ENCODE data around the gene CADPS2. TPM values are rescaled to one million over a fixed set of nuclear protein-coding genes. Genes with fewer than 3 reads are reported as not detected.

CADPS2 gene
- total RNA-seq, 1 donor from 2014 or later: 4.3 TPM

DNA sequence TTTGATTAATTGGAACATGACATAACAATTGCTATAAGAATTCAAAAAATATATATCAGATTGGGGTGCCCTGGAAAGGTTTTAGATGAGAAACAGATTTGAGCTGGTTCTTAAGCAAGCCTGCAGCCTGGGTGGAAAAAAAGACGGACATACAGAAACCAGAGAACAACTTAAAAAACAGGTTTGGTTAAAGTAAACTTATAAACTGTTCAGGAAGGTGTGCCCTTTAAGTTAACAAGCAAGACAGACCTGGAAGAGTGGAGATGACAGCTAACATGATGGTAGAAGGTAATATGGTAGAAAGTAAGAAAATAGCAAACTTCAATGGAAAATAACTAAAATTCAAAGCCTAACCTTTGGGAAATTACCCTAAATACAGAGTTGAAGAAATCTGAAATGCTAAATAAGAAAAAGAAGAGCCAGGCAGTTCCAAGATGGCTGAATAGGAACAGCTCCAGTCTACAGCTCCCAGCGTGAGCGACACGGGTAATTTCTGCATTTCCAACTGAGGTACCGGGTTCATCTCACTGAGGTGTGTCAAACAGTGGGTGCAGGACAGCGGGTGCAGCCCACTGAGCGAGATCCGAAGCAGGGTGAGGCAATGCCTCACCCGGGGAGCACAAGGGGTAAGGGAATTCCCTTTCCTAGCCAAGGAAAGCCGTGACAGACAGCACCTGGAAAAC, 52.2 kb downstream of the CADPS2 start:
- Mint-ChIP-seq H3K36me3 (ENCODE audit: insufficient read depth) (no peaks in the 10 kb centered on the region), H3K9me3 (ENCODE audit: low read depth) (peaks cover 14% of the 10 kb centered on the region), H3K27ac (no peak overlapping the region), H3K4me1 (ENCODE audit: low read depth) (peaks cover 1% of the 10 kb centered on the region), H3K4me3 (ENCODE audit: low read depth) (no peak overlapping the region), H3K27me3 (no peaks in the 10 kb centered on the region)
- DNase-seq (ENCODE audit: low spot score, unreplicated experiment): no peak
- TF ChIP-seq, protein P1, sequence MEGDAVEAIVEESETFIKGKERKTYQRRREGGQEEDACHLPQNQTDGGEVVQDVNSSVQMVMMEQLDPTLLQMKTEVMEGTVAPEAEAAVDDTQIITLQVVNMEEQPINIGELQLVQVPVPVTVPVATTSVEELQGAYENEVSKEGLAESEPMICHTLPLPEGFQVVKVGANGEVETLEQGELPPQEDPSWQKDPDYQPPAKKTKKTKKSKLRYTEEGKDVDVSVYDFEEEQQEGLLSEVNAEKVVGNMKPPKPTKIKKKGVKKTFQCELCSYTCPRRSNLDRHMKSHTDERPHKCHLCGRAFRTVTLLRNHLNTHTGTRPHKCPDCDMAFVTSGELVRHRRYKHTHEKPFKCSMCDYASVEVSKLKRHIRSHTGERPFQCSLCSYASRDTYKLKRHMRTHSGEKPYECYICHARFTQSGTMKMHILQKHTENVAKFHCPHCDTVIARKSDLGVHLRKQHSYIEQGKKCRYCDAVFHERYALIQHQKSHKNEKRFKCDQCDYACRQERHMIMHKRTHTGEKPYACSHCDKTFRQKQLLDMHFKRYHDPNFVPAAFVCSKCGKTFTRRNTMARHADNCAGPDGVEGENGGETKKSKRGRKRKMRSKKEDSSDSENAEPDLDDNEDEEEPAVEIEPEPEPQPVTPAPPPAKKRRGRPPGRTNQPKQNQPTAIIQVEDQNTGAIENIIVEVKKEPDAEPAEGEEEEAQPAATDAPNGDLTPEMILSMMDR (IDR thresholded peaks at IDR 0.05; ENCODE audit: unreplicated experiment): no peak

DNA sequence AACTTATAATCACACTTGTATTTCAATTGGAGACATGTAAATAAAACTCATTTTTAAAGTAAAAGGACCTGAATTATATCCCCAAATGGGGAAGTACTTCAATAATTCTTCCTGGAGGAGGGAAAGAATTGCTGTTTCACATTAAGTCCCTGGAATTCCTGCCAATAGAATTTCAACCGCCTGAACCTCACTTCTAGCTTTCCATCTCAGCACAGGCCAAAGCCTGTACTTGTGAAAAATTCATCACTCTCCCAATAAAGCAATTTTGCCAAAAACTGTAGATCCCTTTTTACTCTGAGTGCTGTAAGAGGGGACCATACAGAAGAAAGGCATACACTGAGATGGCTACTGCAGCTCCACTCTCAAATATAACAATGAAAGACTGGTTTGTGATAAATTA, 54.8 kb downstream of the CADPS2 start:
- no peaks in the 10 kb centered on the region for H3K27me3 Mint-ChIP-seq
- no peak overlapping the region for H3K27ac Mint-ChIP-seq
- no peak overlapping the region for H3K4me3 Mint-ChIP-seq (ENCODE audit: low read depth)
- peaks cover 12% of the 10 kb centered on the region for H3K9me3 Mint-ChIP-seq (ENCODE audit: low read depth)
- DNase-seq (ENCODE audit: low spot score, unreplicated experiment): no peak
- peaks cover 1% of the 10 kb centered on the region for H3K4me1 Mint-ChIP-seq (ENCODE audit: low read depth)
- TF ChIP-seq, protein P1 (IDR thresholded peaks at IDR 0.05; ENCODE audit: unreplicated experiment): no peak
- no peaks in the 10 kb centered on the region for H3K36me3 Mint-ChIP-seq (ENCODE audit: insufficient read depth)

DNA sequence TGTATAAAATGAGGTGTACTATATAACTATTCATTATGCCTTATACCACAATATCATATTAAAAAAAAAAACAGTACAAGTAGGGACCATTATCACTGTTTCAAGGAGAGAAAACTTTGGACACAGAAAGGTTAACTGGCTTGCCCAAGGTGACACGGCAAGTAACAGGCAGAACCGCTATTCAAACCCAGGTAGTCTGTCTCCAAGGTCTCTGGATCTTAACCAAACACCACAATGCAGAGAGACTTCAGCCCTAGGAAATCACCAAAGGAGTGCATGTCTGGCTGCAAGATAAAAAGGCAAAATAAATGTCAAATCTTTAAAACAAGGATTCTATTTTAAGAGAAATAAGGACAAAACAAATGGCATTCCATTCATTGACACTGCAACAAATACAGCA, 56.3 kb downstream of the CADPS2 start:
- Mint-ChIP-seq H3K4me1 (ENCODE audit: low read depth) (peaks cover 1% of the 10 kb centered on the region), H3K9me3 (ENCODE audit: low read depth) (peaks cover 3% of the 10 kb centered on the region), H3K4me3 (ENCODE audit: low read depth) (no peak overlapping the region), H3K27ac (no peak overlapping the region), H3K27me3 (no peaks in the 10 kb centered on the region), H3K36me3 (ENCODE audit: insufficient read depth) (no peaks in the 10 kb centered on the region)
- TF ChIP-seq, protein P1 (IDR thresholded peaks at IDR 0.05; ENCODE audit: unreplicated experiment): no peak
- no peak for DNase-seq (ENCODE audit: low spot score, unreplicated experiment)

DNA sequence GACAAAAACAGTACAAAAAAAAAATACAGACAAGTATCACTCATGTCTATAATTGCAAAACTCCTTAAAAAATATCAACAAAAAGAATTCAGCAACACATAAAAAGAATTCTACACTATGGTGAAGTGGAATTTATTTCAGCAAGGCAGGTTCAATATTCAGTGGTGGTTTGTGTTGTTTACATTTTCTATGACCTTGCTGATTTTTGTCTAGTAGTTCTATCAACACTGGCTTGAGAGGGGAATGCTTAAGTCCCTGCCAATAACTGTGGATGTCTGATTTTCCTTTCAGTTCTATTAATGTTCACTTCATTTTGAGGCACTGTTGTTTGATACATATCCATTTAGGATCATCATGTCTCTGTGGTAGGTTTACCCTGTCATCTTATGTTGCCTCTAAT, 58.5 kb downstream of the CADPS2 start:
- TF ChIP-seq, protein P1 (IDR thresholded peaks at IDR 0.05; ENCODE audit: unreplicated experiment): no peak
- Mint-ChIP-seq H3K4me3 (ENCODE audit: low read depth) (no peak overlapping the region), H3K4me1 (ENCODE audit: low read depth) (no peaks in the 10 kb centered on the region), H3K9me3 (ENCODE audit: low read depth) (peaks cover 3% of the 10 kb centered on the region), H3K27me3 (no peaks in the 10 kb centered on the region), H3K27ac (no peak overlapping the region), H3K36me3 (ENCODE audit: insufficient read depth) (no peaks in the 10 kb centered on the region)
- DNase-seq (ENCODE audit: low spot score, unreplicated experiment): no peak

DNA sequence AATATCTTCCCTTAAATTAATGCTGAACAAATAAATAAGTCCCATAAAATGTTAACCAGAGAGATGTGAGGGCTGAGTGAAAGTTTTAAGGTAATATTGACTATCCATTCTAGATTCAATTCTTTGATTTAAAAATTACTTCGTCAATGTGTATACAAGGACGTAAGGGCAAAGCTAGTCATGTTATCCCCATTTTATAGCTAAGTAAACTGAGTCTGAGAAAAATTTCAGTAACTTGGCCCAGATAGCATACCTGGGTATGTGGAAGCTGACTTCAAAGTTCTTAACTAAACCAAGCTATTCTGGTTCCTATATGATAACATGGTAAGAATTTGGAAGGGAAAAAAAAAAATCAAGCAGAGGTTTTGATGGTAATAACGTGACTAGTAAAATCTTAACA, 72.4 kb downstream of the CADPS2 start:
- Mint-ChIP-seq H3K27me3 (no peaks in the 10 kb centered on the region), H3K9me3 (ENCODE audit: low read depth) (peaks cover 8% of the 10 kb centered on the region), H3K4me1 (ENCODE audit: low read depth) (no peaks in the 10 kb centered on the region), H3K36me3 (ENCODE audit: insufficient read depth) (no peaks in the 10 kb centered on the region), H3K27ac (no peak overlapping the region), H3K4me3 (ENCODE audit: low read depth) (no peak overlapping the region)
- TF ChIP-seq, protein P1 (IDR thresholded peaks at IDR 0.05; ENCODE audit: unreplicated experiment): no peak
- no peak for DNase-seq (ENCODE audit: low spot score, unreplicated experiment)

Data from progenitor cell of endocrine pancreas (in vitro differentiated cells).